ENCODE measurements around the gene ZNF276.

- TF ChIP-seq CTCF (IDR thresholded peaks at IDR 0.05) (no peak), EP300 (IDR thresholded peaks at IDR 0.05) (no peak), POLR2AphosphoS5 (IDR thresholded peaks at IDR 0.05) (no peak)
Measured at GRCh38 chr16:89736554-89736953, 15.2 kb downstream of the ZNF276 start.

Measured in gastroesophageal sphincter (tissue), 3 donors.